GM19099 (cell line): Measurements from ENCODE around the gene PTPN11.
A peak's percentile ranks its signal among the peaks of the same experiment; 100 is the strongest.

Source experiments
- POLR2A ChIP-seq: IDR thresholded peaks from 3 replicates; pipeline ENCODE4 v1.6.1; 2011; ENCODE audit warnings: low read depth; ENCODE audit not compliant: insufficient read length; ENCODE audit errors: extremely low read depth

PTPN11 gene

DNA sequence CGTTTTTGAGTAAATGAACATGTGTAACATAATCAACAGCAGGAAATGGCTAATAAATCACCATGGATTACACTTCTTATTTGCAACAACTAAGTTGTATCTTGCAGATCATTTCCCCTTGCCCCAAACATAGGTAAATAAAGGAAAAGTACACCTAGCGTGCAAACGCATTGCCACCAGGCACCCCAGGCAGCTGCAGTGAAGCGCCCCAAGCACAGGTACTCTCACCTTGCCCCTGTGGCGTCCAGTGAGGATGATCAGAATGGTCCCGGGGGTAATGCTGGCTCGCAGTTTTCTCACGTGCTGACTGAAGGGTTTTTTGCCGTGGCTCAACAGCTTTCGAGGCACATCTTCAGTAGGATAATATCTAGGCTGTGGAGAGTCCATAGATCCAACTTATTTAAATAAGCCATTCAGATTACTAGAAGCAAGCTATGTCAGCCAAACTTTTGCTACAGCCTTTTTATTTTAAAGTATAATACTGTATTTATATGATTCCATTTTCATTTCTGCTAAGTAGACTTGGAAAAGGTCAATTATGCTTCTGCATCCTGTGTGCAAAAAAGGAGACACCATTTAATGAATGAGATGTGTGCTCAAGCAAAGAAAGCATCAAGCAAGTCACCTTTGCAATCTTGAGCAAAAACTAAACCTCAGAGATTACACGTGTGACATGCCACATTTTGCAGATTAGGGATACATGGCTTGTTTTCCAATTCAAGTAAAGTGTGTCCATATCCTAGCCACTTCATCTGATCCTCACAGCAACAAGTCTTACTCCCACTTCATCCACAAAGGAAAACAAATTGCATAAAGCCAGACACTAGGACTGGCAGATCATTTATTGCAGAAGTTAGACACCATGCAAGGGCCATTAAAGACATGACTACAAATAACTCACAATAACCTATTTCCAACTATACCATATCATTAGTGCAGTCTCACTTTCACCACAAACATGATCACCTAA is 11.9 kb upstream of the PTPN11 start:
- TF ChIP-seq POLR2A, result peak; percentile 27

DNA sequence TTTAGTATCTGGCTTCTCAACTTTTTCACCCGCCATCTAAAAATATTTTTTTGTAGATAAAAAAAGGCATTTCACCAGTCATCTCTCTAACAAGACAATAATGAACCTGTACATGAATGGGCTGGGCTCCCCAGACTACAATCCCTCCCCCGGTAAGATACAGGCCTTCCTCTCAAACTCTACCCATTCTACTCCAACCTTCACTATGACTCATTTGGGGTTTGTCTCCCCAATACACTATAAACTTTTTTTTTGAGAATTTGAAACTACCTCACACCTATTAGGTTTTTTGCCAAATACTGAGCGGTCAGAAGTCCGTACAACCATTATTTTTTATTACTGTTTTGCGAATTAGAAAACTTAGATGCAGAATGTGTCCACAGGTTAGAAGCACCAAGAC is 10.1 kb upstream of the PTPN11 start:
- TF ChIP-seq POLR2A, result no peak

DNA sequence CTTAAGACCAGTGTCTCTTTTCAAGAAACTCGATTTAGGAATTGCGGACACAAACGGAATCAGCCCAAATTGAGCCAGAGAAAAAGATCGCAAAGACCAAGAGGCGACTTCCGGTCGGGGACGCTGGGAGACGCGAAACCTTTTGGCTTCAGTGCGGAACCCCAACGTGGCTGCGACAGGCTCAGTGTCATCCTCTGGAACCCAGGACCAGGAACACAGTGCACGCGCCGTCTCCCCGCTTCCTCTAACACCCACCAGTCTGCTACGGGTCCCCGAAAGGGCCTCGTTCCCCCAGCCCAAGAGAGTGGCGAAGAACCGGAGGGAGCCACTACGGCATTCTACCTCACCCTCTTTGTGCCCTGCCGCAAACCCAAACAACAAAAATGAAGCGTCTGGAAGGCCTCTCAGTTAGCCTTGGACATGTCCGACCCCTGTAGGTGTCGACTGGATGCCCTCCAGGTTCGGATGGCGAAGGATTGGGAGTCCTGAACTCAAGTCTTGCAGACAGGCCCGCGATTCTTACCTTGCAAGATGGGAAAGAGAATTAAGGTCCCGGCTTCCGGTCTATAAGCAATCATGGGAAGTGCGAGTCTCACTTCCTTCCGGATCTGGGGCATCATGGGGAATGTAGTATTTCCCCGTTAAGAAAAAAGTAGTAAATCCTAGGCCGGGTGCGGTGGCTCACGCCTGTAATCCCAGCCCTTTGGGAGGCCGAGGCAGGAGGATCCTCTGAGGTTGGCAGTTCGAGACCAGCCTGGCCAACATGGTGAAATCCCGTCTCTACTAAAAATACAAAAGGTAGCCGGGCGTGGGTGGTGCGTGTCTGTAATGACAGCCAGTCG is 9.5 kb upstream of the PTPN11 start, which contains the start of gene RPL6:
TSS of gene RPL6 (minus strand) at position 542 of the 842 bp plus-strand sequence. CDS start 949 bp downstream, outside the sequence.
- TF ChIP-seq POLR2A, result peak; percentile 98

DNA sequence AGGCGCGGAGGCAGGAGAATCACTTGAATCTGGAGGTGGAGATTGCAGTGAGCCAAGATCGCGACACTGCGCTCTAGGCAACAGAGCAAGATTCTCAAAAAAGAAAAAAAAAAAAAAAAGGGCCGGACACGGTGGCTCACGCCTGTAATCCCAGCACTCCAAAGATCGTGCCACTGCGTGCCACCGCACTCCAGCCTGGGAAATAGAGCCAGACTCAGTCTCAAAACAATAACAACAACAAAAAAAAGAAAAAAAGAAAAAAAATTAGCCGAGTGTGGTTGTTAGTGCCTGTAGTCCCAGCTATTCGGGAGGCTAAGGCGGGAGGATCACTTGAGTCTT is 8.9 kb upstream of the PTPN11 start:
- TF ChIP-seq POLR2A, result no peak

DNA sequence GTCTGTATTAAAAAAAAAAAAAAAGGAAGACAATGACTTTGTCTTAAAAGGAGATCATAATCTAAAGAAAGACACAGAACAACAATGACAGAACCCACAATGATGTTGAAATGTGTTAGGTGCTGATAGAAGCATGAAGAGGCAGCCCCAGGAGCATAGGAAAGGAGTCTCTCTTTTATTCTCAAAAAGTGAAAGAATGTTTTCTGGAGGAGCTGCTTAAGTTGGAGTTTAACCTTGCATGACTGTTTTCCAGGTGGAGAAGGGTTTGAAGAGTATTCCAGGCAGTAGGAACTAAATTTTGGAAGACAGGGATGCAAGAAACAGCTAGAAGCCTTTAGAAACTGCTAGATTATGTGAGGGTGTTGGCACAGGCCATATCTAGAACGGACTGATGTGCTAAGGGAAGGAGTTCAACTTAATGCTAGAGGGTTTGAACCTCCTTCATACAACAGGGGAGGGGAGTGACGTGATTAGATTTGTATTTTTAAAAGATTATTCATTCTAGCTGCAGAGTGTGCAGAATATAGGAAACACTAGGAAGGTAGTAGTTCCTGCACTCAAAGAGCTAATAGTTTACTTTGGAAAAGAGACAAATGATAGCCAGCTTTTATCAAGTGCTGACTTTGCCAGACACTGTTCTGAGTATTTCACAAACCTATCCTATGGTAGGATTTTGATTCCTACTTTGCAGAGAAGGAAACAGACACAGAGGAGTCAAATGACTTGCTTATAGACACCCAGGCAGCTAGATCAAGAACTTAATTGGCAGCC is 4.7 kb upstream of the PTPN11 start:
- no peak for TF ChIP-seq POLR2A

DNA sequence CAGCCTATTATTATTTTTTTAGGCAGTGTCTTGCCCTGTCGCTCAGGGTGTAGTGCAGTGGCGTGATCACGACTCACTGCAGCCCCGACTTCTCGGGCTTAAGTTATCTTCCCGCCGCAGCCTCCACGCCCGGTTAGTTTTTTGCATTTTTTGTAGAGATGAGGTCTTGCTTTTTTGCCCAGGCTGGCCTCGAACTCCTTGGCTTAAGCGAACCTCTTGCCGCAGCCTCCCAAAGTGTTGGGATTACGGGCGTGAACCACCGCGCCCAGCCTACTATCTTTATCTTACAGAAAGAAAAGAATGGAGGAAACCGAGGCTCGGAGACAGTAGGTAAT is 507 bp upstream of the PTPN11 start:
- TF ChIP-seq POLR2A, result no peak

DNA sequence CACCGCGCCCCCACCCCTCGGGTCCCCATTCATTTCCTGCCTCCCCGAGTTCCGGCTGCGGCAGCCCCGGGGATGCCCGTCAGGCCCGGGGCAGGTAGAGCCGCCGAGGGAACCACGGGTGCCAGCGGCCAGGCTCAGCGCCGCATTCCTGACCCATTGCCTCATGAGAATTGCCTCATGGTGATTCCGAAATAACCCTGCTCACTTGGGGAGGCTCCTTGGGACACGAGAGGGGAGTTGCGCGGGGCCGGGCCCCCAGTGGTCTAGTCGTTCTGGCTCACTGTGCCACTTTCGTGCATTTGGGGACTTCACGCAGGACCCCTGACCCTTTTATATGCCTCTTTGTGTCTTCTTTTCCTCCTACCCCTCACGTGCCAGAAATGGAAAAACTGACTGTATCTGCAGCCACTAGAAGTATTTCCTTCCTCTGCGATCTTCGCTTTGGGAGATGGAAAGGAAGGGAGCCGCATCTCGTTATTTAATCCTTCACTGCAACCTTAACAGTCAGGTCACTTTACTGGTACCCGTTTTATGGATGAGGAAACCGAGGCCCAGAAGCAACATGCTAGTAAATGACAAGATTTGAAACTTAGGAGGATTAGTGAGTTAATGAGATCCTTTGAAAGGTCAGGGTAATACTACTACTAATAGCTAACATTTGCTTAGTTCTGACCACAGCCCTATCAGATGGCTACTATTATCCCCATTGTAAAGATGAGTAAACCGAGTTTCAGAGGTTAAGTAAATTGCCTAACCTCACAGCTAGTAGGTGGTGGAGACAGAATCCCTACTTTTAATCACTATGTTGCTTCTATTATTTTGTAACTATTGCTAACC is 768 bp downstream of the PTPN11 start:
- no peak for TF ChIP-seq POLR2A

DNA sequence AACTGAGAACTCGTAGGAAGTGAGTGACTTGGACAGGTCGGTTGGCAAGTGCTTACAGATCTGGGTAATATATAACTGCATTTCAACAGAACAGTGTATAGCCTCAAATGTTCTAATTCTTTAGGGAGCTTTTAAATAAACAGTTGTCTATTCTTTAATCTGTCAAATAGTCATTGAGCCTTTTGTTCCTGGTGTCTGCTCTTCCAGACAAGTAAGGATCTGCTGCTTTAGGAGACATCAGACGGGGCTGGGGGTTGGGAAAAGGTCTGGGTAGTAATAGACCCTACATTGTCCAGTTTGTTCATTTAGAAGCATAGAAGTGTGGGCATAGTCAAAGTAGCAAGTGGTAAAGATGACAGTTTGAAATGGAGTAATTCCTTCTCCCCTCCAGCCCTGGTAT is 2.0 kb downstream of the PTPN11 start:
- TF ChIP-seq POLR2A, result no peak

DNA sequence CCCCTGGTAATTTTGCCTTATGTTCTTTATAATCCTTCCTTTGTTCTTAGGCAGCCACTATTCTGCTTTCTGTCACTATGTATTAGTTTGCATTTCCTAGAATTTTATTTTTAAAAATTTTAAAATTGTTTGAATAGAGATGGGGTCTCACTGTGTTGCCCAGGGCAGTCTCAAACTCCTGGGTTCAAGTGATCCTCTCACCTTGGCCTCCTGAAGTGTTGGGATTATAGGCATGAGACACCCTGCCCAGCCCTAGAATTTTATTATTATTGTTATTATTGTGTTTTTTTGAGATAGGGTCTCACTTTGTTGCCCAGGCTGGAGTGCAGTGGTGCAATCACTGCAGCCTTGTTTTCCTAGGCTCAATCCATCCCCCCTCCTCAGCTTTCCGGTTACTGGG is 2.6 kb downstream of the PTPN11 start:
- no peak for TF ChIP-seq POLR2A

DNA sequence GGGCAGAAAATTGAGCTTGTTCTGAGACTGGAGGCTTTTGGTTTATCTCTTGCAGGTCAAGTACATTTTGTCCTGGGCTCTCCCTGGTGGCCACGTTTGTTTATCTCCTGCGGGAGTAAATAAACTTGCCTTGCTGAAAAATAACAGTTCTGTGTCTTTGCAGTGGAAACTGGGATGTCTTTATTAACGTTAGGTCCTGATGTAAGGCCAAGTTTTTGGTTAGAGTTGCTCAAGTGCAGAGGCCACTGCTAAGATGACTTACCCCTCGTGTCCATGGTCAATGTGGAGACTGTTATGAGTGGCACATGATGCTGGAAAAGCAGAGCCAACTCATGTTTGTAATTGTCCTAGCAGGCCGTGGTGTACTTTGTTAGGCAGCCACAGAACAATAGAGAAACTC is 3.8 kb downstream of the PTPN11 start:
- no peak for TF ChIP-seq POLR2A

DNA sequence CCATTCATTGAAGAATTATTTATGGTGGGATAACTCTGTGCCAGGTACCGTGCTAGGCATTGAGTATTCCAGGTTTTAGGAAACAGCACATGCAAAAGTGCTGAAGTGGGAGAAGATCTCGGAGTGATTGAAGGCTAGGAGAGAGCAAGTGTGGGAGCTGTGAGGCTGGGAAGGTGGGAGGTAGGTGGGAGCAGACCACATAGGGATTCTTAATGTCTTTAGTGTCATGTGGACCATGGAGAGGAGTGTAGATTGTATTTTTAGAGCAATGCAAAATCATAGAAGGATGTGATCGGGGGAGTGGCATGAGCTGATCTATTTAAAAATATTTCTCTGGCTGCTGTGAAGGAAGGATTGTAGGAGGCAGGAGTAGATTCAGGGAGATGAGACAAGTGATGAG is 5.4 kb downstream of the PTPN11 start:
- no peak for TF ChIP-seq POLR2A

DNA sequence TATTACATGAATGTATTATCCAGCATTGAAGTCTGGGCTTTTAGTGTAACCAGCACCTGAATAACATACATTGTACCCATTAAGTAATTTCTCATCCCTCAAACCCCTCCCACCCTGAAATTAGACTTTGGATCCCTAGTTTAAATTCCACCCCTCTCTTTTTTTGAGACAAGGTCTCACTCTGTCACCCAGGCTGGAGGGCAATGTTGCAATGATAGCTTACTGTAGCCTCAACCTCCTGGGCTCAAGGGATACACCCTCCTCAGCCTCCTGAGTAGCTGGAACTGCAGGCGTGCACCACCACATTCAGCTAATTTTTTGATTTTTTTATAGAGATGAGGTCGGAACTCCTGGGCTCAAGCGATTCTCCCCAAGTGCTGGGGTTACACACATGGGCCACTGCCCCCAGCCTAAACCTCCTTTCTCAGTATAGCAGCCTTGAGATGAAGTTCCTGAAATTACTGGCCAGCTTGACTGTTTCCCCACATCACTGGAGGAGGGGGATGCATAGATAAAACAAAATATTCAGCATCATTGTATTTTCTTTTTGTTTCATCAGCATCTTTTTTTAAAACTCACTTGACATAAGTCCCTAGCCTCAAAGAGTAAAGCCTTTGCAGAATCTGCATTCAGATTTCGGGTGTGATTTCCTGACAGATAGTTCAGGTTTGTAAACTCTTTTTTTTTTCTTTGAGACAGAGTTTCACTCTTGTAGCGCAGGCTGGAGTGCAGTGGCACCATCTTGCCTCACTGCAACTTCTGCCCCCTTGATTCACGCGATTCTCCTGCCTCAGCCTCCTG is 7.0 kb downstream of the PTPN11 start:
- TF ChIP-seq POLR2A, result no peak

DNA sequence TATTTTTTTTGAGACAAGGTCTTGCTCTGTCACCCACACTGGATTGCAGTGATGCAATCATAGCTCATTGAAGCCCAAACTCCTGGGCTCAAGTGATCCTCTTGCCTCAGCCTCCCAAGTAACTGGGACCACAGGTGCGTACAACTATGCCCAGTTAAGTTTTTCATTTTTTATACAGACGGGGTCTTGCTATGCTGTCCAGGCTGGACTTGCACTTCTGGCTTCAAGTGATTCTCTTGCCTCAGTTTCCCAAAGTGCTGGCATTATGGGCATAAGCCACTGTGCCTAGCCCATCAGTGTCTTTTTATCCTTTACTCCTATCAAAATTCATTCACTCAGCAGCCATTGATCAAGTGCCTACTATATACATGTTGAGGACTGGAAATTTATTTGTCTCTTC is 9.0 kb downstream of the PTPN11 start:
- no peak for TF ChIP-seq POLR2A
